K562 (cell line): ENCODE measurements around the gene HOATZ. TPM values are rescaled to one million over a fixed set of nuclear protein-coding genes. Genes with fewer than 3 reads are reported as not detected.

Experiments used
- ATAC-seq: fragments of 200-7000 bp; cut with Tn5 transposase; 3 replicates; pipeline ENCODE4 v1.9.1; 2020; ENCODE audit warnings: moderate library complexity
- BruUV-seq: library from RNA; stranded (reverse); fragments of 400-500 nt; replicated peaks from 2 replicates; lab custom pipeline; 2021; lab: Mats Ljungman, UMichigan
- CTCF ChIA-PET: fragments of 300-600 bp; formaldehyde crosslinking; extraction: SDS; loops from one replicate; lab custom pipeline; 2021; ENCODE audit warnings: low intra/inter-chr PET ratio; lab: Yijun Ruan, JAX
- POLR2A ChIA-PET: fragments of 300-600, 350-650 bp; sonication (Branson Sonifier 250); formaldehyde crosslinking; extraction: SDS; loops from one replicate; lab custom pipeline; 2021; ENCODE audit warnings: antibody characterized with exemption, inconsistent platforms; lab: Yijun Ruan, JAX
- DNase-seq, 4 experiments: peaks; one replicate each; pipeline versions ENCODE4 v3.0.0 to v3.0.0-alpha.2; 2011 to 2018; ENCODE audit warnings: low spot score in 3 of 4, mixed read lengths in 3 of 4; ENCODE audit errors: extremely low read depth in 1 of 4
- FAIRE-seq: peaks from 2 replicates; lab custom pipeline; 2011; peaks lifted over from hg19 to GRCh38; lab: Jason Lieb, UNC
- H2AFZ ChIP-seq: 2 replicates; pipeline ENCODE4 v1.6.0; 2011; ENCODE audit warnings: low read depth, low read length, control low read depth, inconsistent platforms
- H3K27ac ChIP-seq: fragments of 200-600 bp; 3 replicates; pipeline ENCODE4 v1.8.0; 2011; ENCODE audit warnings: low read depth, mild to moderate bottlenecking, control low read depth, inconsistent platforms, low read length, moderate library complexity, mixed read lengths; ENCODE audit errors: extremely low read depth
- H3K27me3 ChIP-seq, 2 experiments: fragments of 300-600 bp in 1 of 2; 2 replicates in 1 of 2; 3 replicates in 1 of 2; pipeline versions ENCODE4 v1.6.0 to v1.8.0; 2011; ENCODE audit warnings: inconsistent platforms in 2 of 2, low read length in 2 of 2, mild to moderate bottlenecking in 1 of 2, mixed read lengths in 1 of 2, moderate library complexity in 1 of 2; ENCODE audit not compliant: control insufficient read depth in 2 of 2, insufficient read depth in 2 of 2
- H3K36me3 ChIP-seq: fragments of 300-600 bp; 3 replicates; pipeline ENCODE4 v1.8.0; 2011; ENCODE audit warnings: mild to moderate bottlenecking, low read length, inconsistent platforms; ENCODE audit not compliant: control insufficient read depth, insufficient read depth
- H3K4me1 ChIP-seq, 2 experiments: fragments of 200-600 bp in 1 of 2; replicated peaks in 1 of 2; 2 replicates in 1 of 2; 3 replicates in 1 of 2; pipeline versions ENCODE4 v1.5.1 to v1.8.0; 2011; ENCODE audit warnings: inconsistent platforms in 2 of 2, low read length in 2 of 2, mild to moderate bottlenecking in 1 of 2, mixed read lengths in 1 of 2, moderate library complexity in 1 of 2; ENCODE audit not compliant: control insufficient read depth in 2 of 2, insufficient read depth in 2 of 2
- H3K4me2 ChIP-seq: 2 replicates; pipeline ENCODE4 v1.6.1; 2011; ENCODE audit warnings: low read length, control low read depth, inconsistent platforms, mixed read lengths; ENCODE audit not compliant: insufficient read depth
- H3K4me3 ChIP-seq: fragments of 200-600 bp; sonication (generic), shearing (Covaris generic); 2 replicates; pipeline ENCODE4 v1.5.1; 2016; ENCODE audit warnings: control low read depth, inconsistent platforms
- H3K79me2 ChIP-seq: fragments of 200-600 bp; 3 replicates; pipeline ENCODE4 v1.8.0; 2011; ENCODE audit warnings: low read length, inconsistent platforms; ENCODE audit not compliant: control insufficient read depth, insufficient read depth
- H3K9ac ChIP-seq, 2 experiments: 2 replicates each; pipeline versions ENCODE4 v1.6.0 to v1.6.1; 2011; ENCODE audit warnings: low read depth in 2 of 2, low read length in 2 of 2, control low read depth in 1 of 2, inconsistent platforms in 1 of 2, mild to moderate bottlenecking in 1 of 2, mixed read lengths in 1 of 2; ENCODE audit not compliant: insufficient read depth in 1 of 2
- H3K9me1 ChIP-seq: one replicate; pipeline ENCODE4 v1.6.0; 2011; ENCODE audit warnings: inconsistent platforms, mild to moderate bottlenecking, low read length, moderate library complexity; ENCODE audit not compliant: control insufficient read depth, insufficient read depth
- H3K9me3 ChIP-seq: replicated peaks from 2 replicates; pipeline ENCODE4 v1.5.1; 2011; ENCODE audit warnings: low read depth, low read length, inconsistent platforms; ENCODE audit not compliant: control insufficient read depth, insufficient read depth
- H4K20me1 ChIP-seq: replicated peaks from 2 replicates; pipeline ENCODE4 v1.6.1; 2011; ENCODE audit warnings: low read length, inconsistent platforms, mixed read lengths; ENCODE audit not compliant: control insufficient read depth, insufficient read depth
- AFF1 ChIP-seq, 2 experiments: fragments of 450-650 bp; IDR thresholded peaks; 2 replicates each; pipeline ENCODE4 v1.6.1; 2018; ENCODE audit warnings: mild to moderate bottlenecking in 2 of 2, low read depth in 1 of 2; ENCODE audit not compliant: partially characterized antibody in 2 of 2
- ATF4 ChIP-seq: fragments of 450-650 bp; formaldehyde crosslinking; IDR thresholded peaks from 2 replicates; pipeline ENCODE4 v1.4.0; 2022; ENCODE audit warnings: mild to moderate bottlenecking, moderate library complexity
- ELF2 ChIP-seq: fragments of 250-450 bp; sonication (Bioruptor Pico); IDR thresholded peaks from 2 replicates; pipeline ENCODE4 v1.5.0; 2021; ENCODE audit warnings: mild to moderate bottlenecking
- KAT2B ChIP-seq: IDR thresholded peaks from one replicate; pipeline ENCODE4 v1.6.1; 2012; ENCODE audit warnings: low read depth, mild to moderate bottlenecking, control low read depth, inconsistent platforms, low read length, moderate library complexity
- KLF1 ChIP-seq: fragments of 450-650 bp; IDR thresholded peaks from 2 replicates; pipeline ENCODE4 v1.6.1; 2016; ENCODE audit warnings: missing genetic modification characterization, missing compliant biosample characterization
- NFIX ChIP-seq: fragments of 250-450 bp; sonication (Bioruptor Pico); IDR thresholded peaks from 2 replicates; pipeline ENCODE4 v1.4.0; 2020; ENCODE audit warnings: low read depth, mild to moderate bottlenecking, moderate library complexity
- RFX7 ChIP-seq: fragments of 250-450 bp; sonication (Bioruptor Pico); IDR thresholded peaks from 2 replicates; pipeline ENCODE4 v1.5.1; 2021; ENCODE audit warnings: mild to moderate bottlenecking
- SRSF3 ChIP-seq: fragments of 200-400 bp; formaldehyde crosslinking; IDR thresholded peaks from 2 replicates; pipeline ENCODE4 v1.6.1; 2016; ENCODE audit warnings: mild to moderate bottlenecking, low read length, moderate library complexity; ENCODE audit not compliant: insufficient read depth
- TBP ChIP-seq: optimal IDR thresholded peaks from 2 replicates; pipeline ENCODE3; 2011; ENCODE audit warnings: low read depth, low read length, improper control_type of control experiment
- ZBTB49 ChIP-seq: sonication (generic); formaldehyde crosslinking; IDR thresholded peaks from 2 replicates; pipeline ENCODE4 v1.8.0; 2022; ENCODE audit warnings: missing genetic modification reagents, mild to moderate bottlenecking, borderline replicate concordance
- ZNF146 ChIP-seq: IDR thresholded peaks from one replicate; pipeline ENCODE4 v1.6.1; 2018; ENCODE audit warnings: missing compliant biosample characterization; ENCODE audit not compliant: unreplicated experiment
- ZNF551 ChIP-seq: fragments of 250-450 bp; sonication (Bioruptor Pico); IDR thresholded peaks from 2 replicates; pipeline ENCODE4 v1.5.0; 2021; ENCODE audit warnings: mild to moderate bottlenecking, moderate library complexity
- ZNF589 ChIP-seq: fragments of 200-800 bp; sonication (Bioruptor generic); IDR thresholded peaks from 2 replicates; pipeline ENCODE4 v1.6.1; 2016; ENCODE audit warnings: low read depth, missing genetic modification characterization, missing compliant biosample characterization
- WGBS: fragments of 100-300 bp; shearing (Covaris generic); methylation state at CpG from one replicate; pipeline ENCODE4 v1.1.6; 2016; ENCODE audit warnings: low coverage, mixed read lengths; ENCODE audit not compliant: insufficient coverage; ENCODE audit errors: missing lambda C conversion rate; 5-methylcytosine and 5-hydroxymethylcytosine counted together
- in situ Hi-C: fragments of 300-500 bp; cut with MboI; formaldehyde crosslinking; loops from 4 replicates; pipeline ENCODE4 v1.15.0; 2018; ENCODE audit warnings: inconsistent platforms, mixed read lengths
- intact Hi-C: fragments of 100-400 bp; cut with micrococcal nuclease; formaldehyde crosslinking; loops from 2 replicates; pipeline ENCODE4 v1.14.2; 2022
- polyA plus RNA-seq, 8 experiments: library from polyadenylated mRNA; depleted of rRNA in 4 of 8; stranded (reverse) in 5 of 8; unstranded in 3 of 8; fragments of >200 nt; fragmentation: Nextera tagmentation in 2 of 8; fragmentation: Illumina TruSeq in 1 of 8; extraction: Ambion mirVana in 2 of 8; extraction: Trizol in 1 of 8; gene quantifications; 2 replicates each; pipeline versions ENCODE4 v1.2.1 to v1.2.3, GENCODE V29; 2011 to 2014; ENCODE audit warnings: inconsistent platforms in 1 of 8, missing spikeins in 1 of 8
- total RNA-seq, 7 experiments: library from RNA; depleted of rRNA in 6 of 7; stranded (reverse); fragments of >200 nt in 6 of 7; fragmentation: Illumina TruSeq in 2 of 7; extraction: Trizol in 2 of 7; gene quantifications; 2 replicates each; pipeline versions ENCODE4 v1.2.1 to v1.2.3, GENCODE V29; 2011 to 2021; ENCODE audit warnings: low replicate concordance in 1 of 7

The HOATZ gene
- total and polyA plus RNA-seq, 9 of the 15 experiments (the other 6 are each of a cell fraction or from before 2014, with no cell fraction given): not detected

- TF ChIP-seq ATF4 (no peak), TBP (no peak), NFIX (CRISPR knock-in tag) (no peak), RFX7 (CRISPR knock-in tag) (no peak), ZBTB49 (no peak), KAT2B (no peak)
Observed at GRCh38 chr11:111561306-111561705, 46.7 kb downstream of the HOATZ start (continued).

GRCh38 chr11:111561791-111562325, 47.3 kb downstream of the HOATZ start:
- no peaks in the 10 kb centered on the region for H3K36me3 ChIP-seq
- intact Hi-C loops: no loop called here
- TF ChIP-seq ZNF551: no peak
- TF ChIP-seq SRSF3: no peak
- TF ChIP-seq ELF2 (CRISPR knock-in tag): no peak
- TF ChIP-seq ZNF146: no peak
- TF ChIP-seq AFF1 (IDR thresholded peaks at IDR 0.05; ENCODE audit: low read depth in 1 of 2, partially characterized antibody in 2 of 2): no peak
- TF ChIP-seq ZNF589 (CRISPR knock-in tag): no peak
- no peak for TF ChIP-seq KLF1 (tag)
- TF ChIP-seq, all 486 proteins: peak for 0
- Histone ChIP-seq H3K4me3 (no peak overlapping the region), H3K9me1 (no peaks in the 10 kb centered on the region), H3K9me3 (no peaks in the 10 kb centered on the region), H3K4me2 (no peak overlapping the region), H3K4me1 (no peaks in the 10 kb centered on the region; a peak in 1 of 5 replicates), H4K20me1 (no peaks in the 10 kb centered on the region), H3K9ac (no peak overlapping the region), H3K79me2 (no peaks in the 10 kb centered on the region), H2AFZ (no peak overlapping the region), H3K27ac (no peak overlapping the region), H3K27me3 (no peaks in the 10 kb centered on the region; a peak in 1 of 5 replicates)
- no peak for ATAC-seq
- POLR2A ChIA-PET: interaction anchor here (0.7 kb wide), 1 partner anchor 194 kb away, joined by 3 read pairs; no protein-coding TSS in a partner anchor
- BruUV-seq: no TSS peak
- FAIRE-seq: no peak
- no peak for DNase-seq
- in situ Hi-C loops: no loop called here
- WGBS: 7% methylated on average over 3 of the region's 3 CpGs
- CTCF ChIA-PET: no interaction called here
